ENCODE data around the gene STXBP6. TPM values are rescaled to one million over a fixed set of nuclear protein-coding genes. Genes with fewer than 3 reads are reported as not detected.
A peak's percentile ranks its signal among the peaks of the same experiment; 100 is the strongest.

STXBP6 gene
- total RNA-seq, 1 donor from 2014 or later: 27.1 TPM

DNA sequence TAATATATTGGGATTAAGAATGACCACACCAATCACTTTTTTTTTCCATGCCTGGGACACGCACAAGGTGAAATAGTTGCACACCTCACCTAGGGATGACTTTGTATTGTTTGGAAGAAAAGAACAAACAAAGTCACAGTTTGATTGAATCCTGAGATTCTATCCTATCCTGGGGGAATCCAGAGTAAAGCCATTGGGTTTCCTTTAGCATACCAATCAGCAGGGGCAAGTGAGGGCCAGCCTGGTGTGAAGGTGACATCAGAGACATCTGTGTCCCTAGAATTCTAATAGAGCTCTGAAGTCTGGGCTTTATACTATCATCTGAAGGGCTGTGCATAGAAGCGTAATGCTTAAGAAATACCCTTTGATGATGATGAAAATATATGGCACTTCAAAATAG lies 199.9 kb downstream of the STXBP6 start:
- Histone ChIP-seq H3K4me2 (ENCODE audit: low read length) (no peak overlapping the region), H2AFZ (ENCODE audit: low read depth, low read length) (no peak overlapping the region), H3K4me1 (ENCODE audit: insufficient read depth, low read length) (peaks cover 4% of the 10 kb centered on the region), H3K27ac (ENCODE audit: low read depth, low read length) (no peak overlapping the region), H3K79me2 (ENCODE audit: insufficient read depth, low read length) (no peaks in the 10 kb centered on the region), H3K9ac (ENCODE audit: low read length) (no peak overlapping the region), H3K27me3 (ENCODE audit: insufficient read depth, low read length) (no peaks in the 10 kb centered on the region), H3K9me3 (ENCODE audit: insufficient read depth, low read depth, low read length) (no peaks in the 10 kb centered on the region), H3K4me3 (ENCODE audit: insufficient read depth, low read depth, low read length) (no peak overlapping the region), H3K36me3 (ENCODE audit: insufficient read depth, low read length) (no peaks in the 10 kb centered on the region), H4K20me1 (ENCODE audit: insufficient read depth, low read length) (no peaks in the 10 kb centered on the region)
- Mint-ChIP-seq H3K27ac (ENCODE audit: unreplicated experiment) (no peak overlapping the region), H3K4me3 (ENCODE audit: unreplicated experiment) (no peak overlapping the region), H3K4me1 (ENCODE audit: low read depth, unreplicated experiment) (peaks cover 29% of the 10 kb centered on the region), H3K9me3 (ENCODE audit: unreplicated experiment) (peaks cover 2% of the 10 kb centered on the region), H3K36me3 (ENCODE audit: low read depth, unreplicated experiment) (peaks cover 8% of the 10 kb centered on the region), H3K27me3 (ENCODE audit: low read depth, unreplicated experiment) (no peaks in the 10 kb centered on the region)
- DNase-seq (ENCODE audit: low read depth): no peak
- no peak for FAIRE-seq
- TF ChIP-seq, protein P1, sequence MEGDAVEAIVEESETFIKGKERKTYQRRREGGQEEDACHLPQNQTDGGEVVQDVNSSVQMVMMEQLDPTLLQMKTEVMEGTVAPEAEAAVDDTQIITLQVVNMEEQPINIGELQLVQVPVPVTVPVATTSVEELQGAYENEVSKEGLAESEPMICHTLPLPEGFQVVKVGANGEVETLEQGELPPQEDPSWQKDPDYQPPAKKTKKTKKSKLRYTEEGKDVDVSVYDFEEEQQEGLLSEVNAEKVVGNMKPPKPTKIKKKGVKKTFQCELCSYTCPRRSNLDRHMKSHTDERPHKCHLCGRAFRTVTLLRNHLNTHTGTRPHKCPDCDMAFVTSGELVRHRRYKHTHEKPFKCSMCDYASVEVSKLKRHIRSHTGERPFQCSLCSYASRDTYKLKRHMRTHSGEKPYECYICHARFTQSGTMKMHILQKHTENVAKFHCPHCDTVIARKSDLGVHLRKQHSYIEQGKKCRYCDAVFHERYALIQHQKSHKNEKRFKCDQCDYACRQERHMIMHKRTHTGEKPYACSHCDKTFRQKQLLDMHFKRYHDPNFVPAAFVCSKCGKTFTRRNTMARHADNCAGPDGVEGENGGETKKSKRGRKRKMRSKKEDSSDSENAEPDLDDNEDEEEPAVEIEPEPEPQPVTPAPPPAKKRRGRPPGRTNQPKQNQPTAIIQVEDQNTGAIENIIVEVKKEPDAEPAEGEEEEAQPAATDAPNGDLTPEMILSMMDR (IDR thresholded peaks at IDR 0.05; ENCODE audit: insufficient read depth, low read depth, low read length): no peak
- no peak for TF ChIP-seq EZH2 (IDR thresholded peaks at IDR 0.05; ENCODE audit: insufficient read depth, low read length)

DNA sequence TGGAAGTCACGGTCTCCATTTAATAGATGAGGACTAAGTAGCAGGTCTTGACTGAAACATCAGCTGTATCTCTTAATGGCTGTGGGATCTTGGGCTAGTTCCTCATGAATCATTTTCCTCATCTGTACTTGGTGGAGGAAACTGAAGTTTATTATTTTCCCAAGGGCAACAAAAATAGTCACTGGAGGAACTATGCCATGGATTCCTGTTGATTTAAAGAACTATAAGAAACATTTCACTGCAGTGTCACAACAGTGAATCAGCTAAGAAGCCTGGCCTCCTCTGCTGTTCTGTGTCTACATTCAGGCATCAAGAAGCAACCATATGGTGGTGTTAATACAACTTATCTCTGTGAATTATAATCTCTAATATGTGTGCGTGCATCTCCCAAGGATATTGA lies 200.5 kb downstream of the STXBP6 start:
- H3K4me3 Mint-ChIP-seq (ENCODE audit: unreplicated experiment): no peak overlapping the region
- Histone ChIP-seq H3K27me3 (ENCODE audit: insufficient read depth, low read length) (no peaks in the 10 kb centered on the region), H3K4me1 (ENCODE audit: insufficient read depth, low read length) (peaks cover 4% of the 10 kb centered on the region), H4K20me1 (ENCODE audit: insufficient read depth, low read length) (no peaks in the 10 kb centered on the region), H3K9me3 (ENCODE audit: insufficient read depth, low read depth, low read length) (no peaks in the 10 kb centered on the region), H3K4me2 (ENCODE audit: low read length) (no peak overlapping the region), H2AFZ (ENCODE audit: low read depth, low read length) (no peak overlapping the region), H3K27ac (ENCODE audit: low read depth, low read length) (no peak overlapping the region), H3K9ac (ENCODE audit: low read length) (no peak overlapping the region), H3K4me3 (ENCODE audit: insufficient read depth, low read depth, low read length) (no peak overlapping the region), H3K36me3 (ENCODE audit: insufficient read depth, low read length) (no peaks in the 10 kb centered on the region), H3K79me2 (ENCODE audit: insufficient read depth, low read length) (no peaks in the 10 kb centered on the region)
- peaks cover 2% of the 10 kb centered on the region for H3K9me3 Mint-ChIP-seq (ENCODE audit: unreplicated experiment)
- FAIRE-seq (peak; percentile 56), DNase-seq (ENCODE audit: low read depth) (no peak)
- no peak overlapping the region for H3K27ac Mint-ChIP-seq (ENCODE audit: unreplicated experiment)
- H3K36me3 Mint-ChIP-seq (ENCODE audit: low read depth, unreplicated experiment): peaks cover 8% of the 10 kb centered on the region
- no peaks in the 10 kb centered on the region for H3K27me3 Mint-ChIP-seq (ENCODE audit: low read depth, unreplicated experiment)
- TF ChIP-seq, protein P1 (IDR thresholded peaks at IDR 0.05; ENCODE audit: insufficient read depth, low read depth, low read length): no peak
- peaks cover 29% of the 10 kb centered on the region for H3K4me1 Mint-ChIP-seq (ENCODE audit: low read depth, unreplicated experiment)

DNA sequence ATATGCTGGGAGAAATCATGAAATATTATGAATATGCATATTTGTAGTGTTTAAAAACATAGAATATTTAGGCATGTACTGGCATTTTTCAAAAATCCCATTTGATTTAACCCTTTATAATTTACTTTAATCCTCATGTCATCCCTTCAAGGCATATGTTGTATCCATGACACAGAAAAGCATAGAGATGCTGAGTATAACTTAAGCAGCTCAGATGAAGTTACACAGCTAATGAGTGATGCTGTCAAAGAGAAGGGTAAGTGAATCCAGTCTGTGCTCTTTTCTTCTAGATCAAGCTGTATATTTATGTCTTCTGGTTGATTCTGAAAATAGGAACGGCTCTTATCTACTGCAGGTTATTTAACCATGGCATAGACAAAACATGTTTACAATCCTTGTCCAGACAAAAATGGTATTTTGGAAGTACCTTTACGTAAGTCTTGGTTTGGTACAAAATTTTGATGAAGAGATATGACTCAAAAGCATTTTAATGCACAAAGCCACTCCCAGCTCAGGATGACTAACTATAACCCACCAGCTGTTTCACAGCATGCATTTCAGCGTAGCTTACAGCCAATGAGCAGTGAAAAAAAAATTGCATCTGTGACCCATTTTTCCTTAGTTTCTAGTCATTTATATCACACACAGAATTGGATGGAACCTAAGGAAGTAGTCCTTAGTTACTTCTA lies 201.7 kb downstream of the STXBP6 start:
- Histone ChIP-seq H3K4me3 (ENCODE audit: insufficient read depth, low read depth, low read length) (no peak overlapping the region), H2AFZ (ENCODE audit: low read depth, low read length) (no peak overlapping the region), H3K27ac (ENCODE audit: low read depth, low read length) (peak overlapping the region; percentile 31), H3K4me2 (ENCODE audit: low read length) (peak overlapping the region; percentile 33), H3K9ac (ENCODE audit: low read length) (no peak overlapping the region), H3K27me3 (ENCODE audit: insufficient read depth, low read length) (no peaks in the 10 kb centered on the region), H3K9me3 (ENCODE audit: insufficient read depth, low read depth, low read length) (no peaks in the 10 kb centered on the region), H4K20me1 (ENCODE audit: insufficient read depth, low read length) (no peaks in the 10 kb centered on the region), H3K4me1 (ENCODE audit: insufficient read depth, low read length) (peaks cover 4% of the 10 kb centered on the region), H3K79me2 (ENCODE audit: insufficient read depth, low read length) (no peaks in the 10 kb centered on the region), H3K36me3 (ENCODE audit: insufficient read depth, low read length) (no peaks in the 10 kb centered on the region)
- no peaks in the 10 kb centered on the region for H3K27me3 Mint-ChIP-seq (ENCODE audit: low read depth, unreplicated experiment)
- H3K9me3 Mint-ChIP-seq (ENCODE audit: unreplicated experiment): no peaks in the 10 kb centered on the region
- FAIRE-seq: peak; percentile 5
- TF ChIP-seq, protein P1 (IDR thresholded peaks at IDR 0.05; ENCODE audit: insufficient read depth, low read depth, low read length): no peak
- no peak for TF ChIP-seq EZH2 (IDR thresholded peaks at IDR 0.05; ENCODE audit: insufficient read depth, low read length)
- peak overlapping the region; percentile 58 for H3K27ac Mint-ChIP-seq (ENCODE audit: unreplicated experiment)
- H3K4me3 Mint-ChIP-seq (ENCODE audit: unreplicated experiment): no peak overlapping the region
- H3K36me3 Mint-ChIP-seq (ENCODE audit: low read depth, unreplicated experiment): peaks cover 4% of the 10 kb centered on the region
- H3K4me1 Mint-ChIP-seq (ENCODE audit: low read depth, unreplicated experiment): peaks cover 29% of the 10 kb centered on the region
- DNase-seq (ENCODE audit: low read depth): peak; percentile 76

Data from astrocyte (in vitro differentiated cells and primary cell).